ENCODE data around the gene DNAH14.

DNA sequence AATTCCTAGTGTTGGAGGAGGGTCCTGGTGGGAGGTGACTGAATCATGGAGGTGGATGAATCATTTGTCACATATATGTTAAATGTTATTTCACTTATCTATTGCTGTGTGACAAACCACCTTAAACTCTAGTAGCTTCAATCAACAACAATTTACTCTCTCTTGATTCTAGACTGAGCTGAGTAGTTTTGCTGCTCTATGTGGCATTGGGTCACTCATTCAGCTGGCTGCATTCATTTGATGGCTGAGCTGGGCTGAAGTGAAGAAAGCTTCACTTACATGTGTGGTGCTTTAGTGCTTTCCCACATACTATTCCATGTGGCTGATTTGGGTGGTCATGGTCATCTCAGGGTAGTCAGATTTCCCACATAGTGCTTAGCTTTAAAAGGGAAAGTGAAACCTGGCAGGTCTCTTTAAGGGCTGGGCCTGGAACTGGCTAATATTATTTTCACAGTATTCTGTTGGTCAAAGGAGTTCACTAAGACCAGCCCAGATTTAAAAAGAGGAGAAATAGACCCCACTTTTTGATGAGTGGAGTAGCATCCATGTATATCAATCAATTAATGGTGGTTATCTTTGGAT lies 10.5 kb downstream of the DNAH14 start:
- TF ChIP-seq, protein P1, sequence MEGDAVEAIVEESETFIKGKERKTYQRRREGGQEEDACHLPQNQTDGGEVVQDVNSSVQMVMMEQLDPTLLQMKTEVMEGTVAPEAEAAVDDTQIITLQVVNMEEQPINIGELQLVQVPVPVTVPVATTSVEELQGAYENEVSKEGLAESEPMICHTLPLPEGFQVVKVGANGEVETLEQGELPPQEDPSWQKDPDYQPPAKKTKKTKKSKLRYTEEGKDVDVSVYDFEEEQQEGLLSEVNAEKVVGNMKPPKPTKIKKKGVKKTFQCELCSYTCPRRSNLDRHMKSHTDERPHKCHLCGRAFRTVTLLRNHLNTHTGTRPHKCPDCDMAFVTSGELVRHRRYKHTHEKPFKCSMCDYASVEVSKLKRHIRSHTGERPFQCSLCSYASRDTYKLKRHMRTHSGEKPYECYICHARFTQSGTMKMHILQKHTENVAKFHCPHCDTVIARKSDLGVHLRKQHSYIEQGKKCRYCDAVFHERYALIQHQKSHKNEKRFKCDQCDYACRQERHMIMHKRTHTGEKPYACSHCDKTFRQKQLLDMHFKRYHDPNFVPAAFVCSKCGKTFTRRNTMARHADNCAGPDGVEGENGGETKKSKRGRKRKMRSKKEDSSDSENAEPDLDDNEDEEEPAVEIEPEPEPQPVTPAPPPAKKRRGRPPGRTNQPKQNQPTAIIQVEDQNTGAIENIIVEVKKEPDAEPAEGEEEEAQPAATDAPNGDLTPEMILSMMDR (IDR thresholded peaks at IDR 0.05) = no peak
- TF ChIP-seq POLR2AphosphoS5 (IDR thresholded peaks at IDR 0.05; ENCODE audit: low read depth, low read length) (no peak), TCF7L2 (IDR thresholded peaks at IDR 0.05; ENCODE audit: low read depth, low read length) (no peak)

Data from Panc1 (cell line).